ENCODE results near the gene NTRK2.

DNA sequence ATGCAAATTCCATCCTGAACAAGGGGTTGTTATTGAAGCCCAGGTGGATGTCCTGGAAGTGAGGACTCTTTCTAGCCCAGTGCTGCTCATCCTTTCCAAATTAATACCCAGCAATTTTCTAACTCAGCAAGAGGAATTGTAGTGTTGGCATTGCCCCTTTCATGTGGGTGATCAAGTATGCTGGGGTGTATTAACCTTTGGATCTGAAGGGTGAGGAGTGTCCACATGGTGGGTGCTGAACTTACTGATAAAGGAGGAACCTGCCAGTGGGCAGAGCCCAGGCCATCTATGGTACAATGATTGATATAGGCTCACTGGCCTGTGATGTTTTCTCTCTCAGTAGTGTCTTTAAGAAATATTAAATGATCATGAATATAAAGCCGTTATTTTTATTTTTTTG, 210.1 kb downstream of the NTRK2 start:
- TF ChIP-seq, protein P1, sequence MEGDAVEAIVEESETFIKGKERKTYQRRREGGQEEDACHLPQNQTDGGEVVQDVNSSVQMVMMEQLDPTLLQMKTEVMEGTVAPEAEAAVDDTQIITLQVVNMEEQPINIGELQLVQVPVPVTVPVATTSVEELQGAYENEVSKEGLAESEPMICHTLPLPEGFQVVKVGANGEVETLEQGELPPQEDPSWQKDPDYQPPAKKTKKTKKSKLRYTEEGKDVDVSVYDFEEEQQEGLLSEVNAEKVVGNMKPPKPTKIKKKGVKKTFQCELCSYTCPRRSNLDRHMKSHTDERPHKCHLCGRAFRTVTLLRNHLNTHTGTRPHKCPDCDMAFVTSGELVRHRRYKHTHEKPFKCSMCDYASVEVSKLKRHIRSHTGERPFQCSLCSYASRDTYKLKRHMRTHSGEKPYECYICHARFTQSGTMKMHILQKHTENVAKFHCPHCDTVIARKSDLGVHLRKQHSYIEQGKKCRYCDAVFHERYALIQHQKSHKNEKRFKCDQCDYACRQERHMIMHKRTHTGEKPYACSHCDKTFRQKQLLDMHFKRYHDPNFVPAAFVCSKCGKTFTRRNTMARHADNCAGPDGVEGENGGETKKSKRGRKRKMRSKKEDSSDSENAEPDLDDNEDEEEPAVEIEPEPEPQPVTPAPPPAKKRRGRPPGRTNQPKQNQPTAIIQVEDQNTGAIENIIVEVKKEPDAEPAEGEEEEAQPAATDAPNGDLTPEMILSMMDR (conservative IDR thresholded peaks at IDR 0.05 in 1 of 2, IDR thresholded peaks at IDR 0.05 in 1 of 2; ENCODE audit: extremely low read depth in 1 of 2, insufficient read depth in 1 of 2, low read depth in 1 of 2, low read length in 2 of 2) = no peak
- no peak for TF ChIP-seq EZH2 (IDR thresholded peaks at IDR 0.05; ENCODE audit: borderline replicate concordance, low read length)

Data from mammary epithelial cell (primary cell).